CD4-positive, alpha-beta memory T cell (primary cell): ENCODE data around the gene SLC1A5. TPM values are rescaled to one million over a fixed set of nuclear protein-coding genes. Genes with fewer than 3 reads are reported as not detected.
A peak's percentile ranks its signal among the peaks of the same experiment; 100 is the strongest.

Source experiments
- CTCF ChIA-PET: fragments of 350-600 bp; sonication (Branson Sonifier 250); formaldehyde crosslinking; loops from one replicate; lab custom pipeline; 2021; ENCODE audit warnings: inconsistent platforms; ENCODE audit not compliant: partially characterized antibody; lab: Charles Lee
- POLR2A ChIA-PET: fragments of 350-600 bp; sonication (Branson Sonifier 250); formaldehyde crosslinking; loops from one replicate; lab custom pipeline; 2021; ENCODE audit not compliant: partially characterized antibody; lab: Charles Lee
- DNase-seq, 5 donors: peaks; one replicate each; pipeline versions ENCODE4 v3.0.0 to v3.0.0-alpha.2; 2020 to 2022; ENCODE audit warnings: mixed read lengths in 1 of 5
- H3K27ac ChIP-seq: one replicate; pipeline ENCODE4 v1.7.0; 2013; ENCODE audit warnings: low read depth, low read length
- H3K27me3 ChIP-seq: 2 replicates; pipeline ENCODE4 v1.7.0; 2013; ENCODE audit warnings: mild to moderate bottlenecking, low read length, moderate library complexity; ENCODE audit not compliant: insufficient read depth
- H3K36me3 ChIP-seq: 2 replicates; pipeline ENCODE4 v1.7.0; 2013; ENCODE audit warnings: mild to moderate bottlenecking, low read length, moderate library complexity; ENCODE audit not compliant: insufficient read depth
- H3K4me1 ChIP-seq: 2 replicates; pipeline ENCODE4 v1.7.0; 2013; ENCODE audit warnings: mild to moderate bottlenecking, low read length, moderate library complexity; ENCODE audit not compliant: insufficient read depth
- H3K4me3 ChIP-seq, 2 donors: one replicate each; pipeline ENCODE4 v1.7.0; 2013; ENCODE audit warnings: low read length in 2 of 2, mild to moderate bottlenecking in 1 of 2
- H3K9me3 ChIP-seq, 2 donors: one replicate each; pipeline ENCODE4 v1.7.0; 2013; ENCODE audit warnings: low read length in 2 of 2, control low read depth in 1 of 2; ENCODE audit not compliant: control insufficient read depth in 1 of 2
- H3K27ac Mint-ChIP-seq, 7 donors: one replicate each; pipeline ENCODE4 v1.8.0; 2020 to 2021; ENCODE audit warnings: mixed read lengths in 7 of 7, mild to moderate bottlenecking in 6 of 7, inconsistent platforms in 3 of 7, moderate library complexity in 3 of 7
- H3K27me3 Mint-ChIP-seq, 2 donors: one replicate each; pipeline ENCODE4 v1.8.0; 2020 to 2021; ENCODE audit warnings: mixed read lengths in 2 of 2
- H3K36me3 Mint-ChIP-seq, 2 donors: one replicate each; pipeline ENCODE4 v1.8.0; 2020 to 2021; ENCODE audit warnings: mixed read lengths in 2 of 2, inconsistent platforms in 1 of 2, mild to moderate bottlenecking in 1 of 2
- H3K4me1 Mint-ChIP-seq, 4 donors: one replicate each; pipeline ENCODE4 v1.8.0; 2020 to 2021; ENCODE audit warnings: mixed read lengths in 4 of 4, mild to moderate bottlenecking in 1 of 4
- H3K4me3 Mint-ChIP-seq, 8 donors: one replicate each; pipeline ENCODE4 v1.8.0; 2020 to 2021; ENCODE audit warnings: mixed read lengths in 8 of 8, mild to moderate bottlenecking in 7 of 8, moderate library complexity in 6 of 8, inconsistent platforms in 3 of 8
- H3K9me3 Mint-ChIP-seq, 8 donors: one replicate each; pipeline ENCODE4 v1.8.0; 2020 to 2021; ENCODE audit warnings: mixed read lengths in 8 of 8, mild to moderate bottlenecking in 5 of 8, inconsistent platforms in 3 of 8, moderate library complexity in 1 of 8
- intact Hi-C: fragments of 100-400 bp; cut with micrococcal nuclease; formaldehyde crosslinking; loops from one replicate; pipeline ENCODE4 v1.15.1; 2023
- polyA plus RNA-seq, 2 donors: library from polyadenylated mRNA; unstranded; fragments of 300-500 nt; fragmentation: Illumina TruSeq; gene quantifications; one replicate each; pipeline ENCODE4 v1.2.3, GENCODE V29; 2021
- total RNA-seq, 2 experiments: library from RNA; stranded (reverse); gene quantifications; one replicate each; pipeline ENCODE4 v1.2.3, GENCODE V29; 2021

The SLC1A5 gene
- total and polyA plus RNA-seq, 4 experiments from 2014 or later, result 7.2 to 22.1 (median 20.3) TPM

- Mint-ChIP-seq H3K27me3 (no peaks in the 10 kb centered on the region), H3K27ac (peak overlapping the region; percentile 90 to 99 (median 95)), H3K9me3 (peaks cover 0 to 2% (median 0%) of the 10 kb centered on the region in 8 donors), H3K36me3 (peaks cover 6 to 38% of the 10 kb centered on the region in 2 donors), H3K4me3 (peak overlapping the region; percentile 89 to 97 (median 93)), H3K4me1 (peaks cover 40 to 81% (median 57%) of the 10 kb centered on the region in 4 donors)
- Histone ChIP-seq H3K4me3 (peak overlapping the region; percentile 78 to 90), H3K4me1 (peaks cover 58% of the 10 kb centered on the region), H3K27me3 (no peaks in the 10 kb centered on the region), H3K36me3 (peaks cover 8% of the 10 kb centered on the region), H3K9me3 (no peaks in the 10 kb centered on the region), H3K27ac (peak overlapping the region; percentile 75)
- POLR2A ChIA-PET, result interaction anchor here (0.9 to 6.4 kb wide), 5 partner anchors 34 to 326 kb away, joined by 3 to 50 read pairs (median 4); partner anchors contain the start of gene PRKD2
- intact Hi-C loops, result loop anchor here (2.0 to 10.0 kb wide), 5 partner anchors 20 to 468 kb away; partner anchors contain the start of genes CCDC9, FKRP, STRN4 and ZC3H4
- CTCF ChIA-PET, result interaction anchor here (0.7 to 1.2 kb wide), 3 partner anchors 20 to 226 kb away, joined by 3 to 4 read pairs (median 3); no protein-coding TSS in a partner anchor
- DNase-seq, result no peak
Measured at GRCh38 chr19:46787040-46787330, 1.4 kb downstream of the SLC1A5 start.

- H3K27me3 Mint-ChIP-seq, result no peaks in the 10 kb centered on the region
- no peaks in the 10 kb centered on the region for H3K9me3 ChIP-seq
- peaks cover 14% of the 10 kb centered on the region for H3K36me3 ChIP-seq
- CTCF ChIA-PET, result interaction anchor here (0.7 to 3.2 kb wide), 3 partner anchors 9 to 54 kb away, joined by 3 to 20 read pairs (median 5); no protein-coding TSS in a partner anchor
- peak; percentile 76 to 97 (median 78) for DNase-seq
- H3K4me1 ChIP-seq, result peaks cover 53% of the 10 kb centered on the region
- H3K9me3 Mint-ChIP-seq, result peaks cover 0 to 2% (median 0%) of the 10 kb centered on the region in 8 donors
- intact Hi-C loops, result loop anchor here (1.0 to 10.0 kb wide), 6 partner anchors 20 to 468 kb away; partner anchors contain the start of genes CCDC9, FKRP, STRN4 and ZC3H4
- no peaks in the 10 kb centered on the region for H3K27me3 ChIP-seq
- peak overlapping the region; percentile 75 for H3K27ac ChIP-seq
- H3K4me3 Mint-ChIP-seq, result peak overlapping the region; percentile 89 to 97 (median 93)
- peaks cover 9 to 41% of the 10 kb centered on the region in 2 donors for H3K36me3 Mint-ChIP-seq
- peaks cover 37 to 76% (median 53%) of the 10 kb centered on the region in 4 donors for H3K4me1 Mint-ChIP-seq
- POLR2A ChIA-PET, result interaction anchor here (0.6 to 6.4 kb wide), 8 partner anchors 19 to 326 kb away, joined by 3 to 50 read pairs (median 4); partner anchors contain the start of gene PRKD2
- peak overlapping the region; percentile 78 to 90 for H3K4me3 ChIP-seq
- H3K27ac Mint-ChIP-seq, result peak overlapping the region; percentile 90 to 99 (median 95)
Measured at GRCh38 chr19:46786236-46787039, 2.0 kb downstream of the SLC1A5 start.

GRCh38 chr19:46785980-46786235 is 2.5 kb downstream of the SLC1A5 start:
- peaks cover 0 to 2% (median 0%) of the 10 kb centered on the region in 8 donors for H3K9me3 Mint-ChIP-seq
- intact Hi-C loops, result loop anchor here (1.0 to 10.0 kb wide), 6 partner anchors 19 to 469 kb away; partner anchors contain the start of genes CCDC9, FKRP, STRN4 and ZC3H4
- ChIA-PET CTCF (interaction anchor here (2.1 to 3.2 kb wide), 2 partner anchors 9 to 55 kb away, joined by 5 to 20 read pairs; no protein-coding TSS in a partner anchor), POLR2A (interaction anchor here (1.0 to 6.4 kb wide), 6 partner anchors 19 to 327 kb away, joined by 3 to 50 read pairs (median 6); partner anchors contain the start of gene PRKD2)
- no peak for DNase-seq
- no peaks in the 10 kb centered on the region for H3K27me3 Mint-ChIP-seq
- H3K9me3 ChIP-seq, result no peaks in the 10 kb centered on the region
- H3K4me1 Mint-ChIP-seq, result peaks cover 37 to 71% (median 50%) of the 10 kb centered on the region in 4 donors
- peaks cover 10 to 44% of the 10 kb centered on the region in 2 donors for H3K36me3 Mint-ChIP-seq
- peak overlapping the region; percentile 90 to 99 (median 95) for H3K27ac Mint-ChIP-seq
- peak overlapping the region; percentile 78 to 90 for H3K4me3 ChIP-seq
- peak overlapping the region; percentile 89 to 97 (median 93) for H3K4me3 Mint-ChIP-seq
- peak overlapping the region; percentile 75 for H3K27ac ChIP-seq
- peaks cover 50% of the 10 kb centered on the region for H3K4me1 ChIP-seq
- no peaks in the 10 kb centered on the region for H3K27me3 ChIP-seq
- peaks cover 18% of the 10 kb centered on the region for H3K36me3 ChIP-seq

GRCh38 chr19:46785054-46785979 is 3.1 kb downstream of the SLC1A5 start:
- DNase-seq, result no peak
- H3K36me3 Mint-ChIP-seq, result peaks cover 10 to 44% of the 10 kb centered on the region in 2 donors
- peak overlapping the region; percentile 89 to 97 (median 93) for H3K4me3 Mint-ChIP-seq
- ChIA-PET POLR2A (interaction anchor here (0.5 to 6.4 kb wide), 14 partner anchors 9 to 328 kb away, joined by 3 to 50 read pairs (median 4); partner anchors contain the start of genes CALM3, PRKD2 and ZC3H4), CTCF (interaction anchor here (0.8 to 3.2 kb wide), 10 partner anchors 10 to 251 kb away, joined by 3 to 20 read pairs (median 4); no protein-coding TSS in a partner anchor)
- H3K27ac Mint-ChIP-seq, result peak overlapping the region; percentile 90 to 99 (median 95)
- peak overlapping the region; percentile 78 to 90 for H3K4me3 ChIP-seq
- no peaks in the 10 kb centered on the region for H3K9me3 ChIP-seq
- peaks cover 18% of the 10 kb centered on the region for H3K36me3 ChIP-seq
- peaks cover 0 to 2% (median 0%) of the 10 kb centered on the region in 8 donors for H3K9me3 Mint-ChIP-seq
- intact Hi-C loops, result loop anchor here (10.0 kb wide), 1 partner anchor 469 kb away; the partner anchor contains the start of gene CCDC9
- peaks cover 37 to 71% (median 50%) of the 10 kb centered on the region in 4 donors for H3K4me1 Mint-ChIP-seq
- peaks cover 50% of the 10 kb centered on the region for H3K4me1 ChIP-seq
- no peaks in the 10 kb centered on the region for H3K27me3 ChIP-seq
- H3K27ac ChIP-seq, result peak overlapping the region; percentile 75
- H3K27me3 Mint-ChIP-seq, result no peaks in the 10 kb centered on the region

GRCh38 chr19:46784262-46785053 is 3.9 kb downstream of the SLC1A5 start:
- CTCF ChIA-PET, result interaction anchor here (0.8 to 3.2 kb wide), 12 partner anchors 11 to 252 kb away, joined by 3 to 20 read pairs (median 4); no protein-coding TSS in a partner anchor
- peaks cover 48% of the 10 kb centered on the region for H3K4me1 ChIP-seq

More at GRCh38 chr19:46784262-46785053, 3.9 kb downstream of the SLC1A5 start:
- peaks cover 0 to 2% (median 0%) of the 10 kb centered on the region in 8 donors for H3K9me3 Mint-ChIP-seq
- peak overlapping the region; percentile 78 to 90 for H3K4me3 ChIP-seq
- peak in 4 of 5 donors; percentile 19 to 46 (median 20) for DNase-seq
- no peaks in the 10 kb centered on the region for H3K9me3 ChIP-seq
- H3K4me1 Mint-ChIP-seq, result peaks cover 37 to 64% (median 48%) of the 10 kb centered on the region in 4 donors
- no peaks in the 10 kb centered on the region for H3K27me3 Mint-ChIP-seq
- peaks cover 10 to 46% of the 10 kb centered on the region in 2 donors for H3K36me3 Mint-ChIP-seq
- peaks cover 19% of the 10 kb centered on the region for H3K36me3 ChIP-seq
- H3K27me3 ChIP-seq, result no peaks in the 10 kb centered on the region
- peak overlapping the region; percentile 90 to 99 (median 95) for H3K27ac Mint-ChIP-seq
- peak overlapping the region; percentile 75 for H3K27ac ChIP-seq
- H3K4me3 Mint-ChIP-seq, result peak overlapping the region; percentile 66 to 97 (median 93)
- intact Hi-C loops, result loop anchor here (10.0 kb wide), 1 partner anchor 470 kb away; the partner anchor contains the start of gene CCDC9
- POLR2A ChIA-PET, result interaction anchor here (0.6 to 6.4 kb wide), 12 partner anchors 12 to 329 kb away, joined by 3 to 50 read pairs (median 4); partner anchors contain the start of genes CALM3, DACT3 and ZC3H4
